Thymus (tissue), 11 donors: ENCODE data around the gene TSPAN9. TPM values are rescaled to one million over a fixed set of nuclear protein-coding genes. Genes with fewer than 3 reads are reported as not detected.
A peak's percentile ranks its signal among the peaks of the same experiment; 100 is the strongest.

Experiments
- DNase-seq, 9 donors: peaks; one replicate each; pipeline ENCODE4 v3.0.0-alpha.2; 2013; ENCODE audit warnings: low spot score in 9 of 9, low read depth in 6 of 9, missing footprints in 1 of 9
- H3K27ac ChIP-seq, 2 donors: one replicate each; pipeline ENCODE4 v1.5.1; 2013; ENCODE audit warnings: control low read depth in 1 of 2, low read depth in 1 of 2, low read length in 1 of 2, mild to moderate bottlenecking in 1 of 2, moderate library complexity in 1 of 2
- H3K27me3 ChIP-seq, 2 donors: one replicate each; pipeline ENCODE4 v1.5.1; 2013; ENCODE audit warnings: low read length in 1 of 2; ENCODE audit not compliant: control insufficient read depth in 2 of 2, insufficient read depth in 1 of 2
- H3K36me3 ChIP-seq, 2 donors: one replicate each; pipeline ENCODE4 v1.5.1; 2013; ENCODE audit warnings: low read length in 1 of 2, mild to moderate bottlenecking in 1 of 2, moderate library complexity in 1 of 2; ENCODE audit not compliant: control insufficient read depth in 2 of 2, insufficient read depth in 2 of 2
- H3K4me1 ChIP-seq, 2 donors: one replicate each; pipeline ENCODE4 v1.5.1; 2013; ENCODE audit warnings: low read length in 2 of 2; ENCODE audit not compliant: control insufficient read depth in 2 of 2, insufficient read depth in 2 of 2
- H3K4me3 ChIP-seq, 2 donors: one replicate each; pipeline ENCODE4 v1.5.1; 2013; ENCODE audit warnings: low read length in 2 of 2, control low read depth in 1 of 2, mild to moderate bottlenecking in 1 of 2
- H3K9me3 ChIP-seq, 2 donors: one replicate each; pipeline ENCODE4 v1.5.1; 2013; ENCODE audit warnings: low read length in 1 of 2, mild to moderate bottlenecking in 1 of 2; ENCODE audit not compliant: control insufficient read depth in 2 of 2, insufficient read depth in 1 of 2
- WGBS: extraction: QIAGEN DNeasy Blood & Tissue Kit; methylation state at CpG from one replicate; pipeline ENCODE4 v1.1.7; 2013; 5-methylcytosine and 5-hydroxymethylcytosine counted together
- polyA plus RNA-seq: library from polyadenylated mRNA; stranded (reverse); fragments of 200-250 nt; gene quantifications from one replicate; pipeline ENCODE4 v1.2.3, GENCODE V29; 2013
- total RNA-seq: library from RNA; stranded (reverse); fragments of 120-200 nt; gene quantifications from one replicate; pipeline ENCODE4 v1.2.4, GENCODE V29; 2013
- donor health status: healthy.

The TSPAN9 gene
- total and polyA plus RNA-seq, 2 donors: 4.9 to 10.2 TPM

DNA sequence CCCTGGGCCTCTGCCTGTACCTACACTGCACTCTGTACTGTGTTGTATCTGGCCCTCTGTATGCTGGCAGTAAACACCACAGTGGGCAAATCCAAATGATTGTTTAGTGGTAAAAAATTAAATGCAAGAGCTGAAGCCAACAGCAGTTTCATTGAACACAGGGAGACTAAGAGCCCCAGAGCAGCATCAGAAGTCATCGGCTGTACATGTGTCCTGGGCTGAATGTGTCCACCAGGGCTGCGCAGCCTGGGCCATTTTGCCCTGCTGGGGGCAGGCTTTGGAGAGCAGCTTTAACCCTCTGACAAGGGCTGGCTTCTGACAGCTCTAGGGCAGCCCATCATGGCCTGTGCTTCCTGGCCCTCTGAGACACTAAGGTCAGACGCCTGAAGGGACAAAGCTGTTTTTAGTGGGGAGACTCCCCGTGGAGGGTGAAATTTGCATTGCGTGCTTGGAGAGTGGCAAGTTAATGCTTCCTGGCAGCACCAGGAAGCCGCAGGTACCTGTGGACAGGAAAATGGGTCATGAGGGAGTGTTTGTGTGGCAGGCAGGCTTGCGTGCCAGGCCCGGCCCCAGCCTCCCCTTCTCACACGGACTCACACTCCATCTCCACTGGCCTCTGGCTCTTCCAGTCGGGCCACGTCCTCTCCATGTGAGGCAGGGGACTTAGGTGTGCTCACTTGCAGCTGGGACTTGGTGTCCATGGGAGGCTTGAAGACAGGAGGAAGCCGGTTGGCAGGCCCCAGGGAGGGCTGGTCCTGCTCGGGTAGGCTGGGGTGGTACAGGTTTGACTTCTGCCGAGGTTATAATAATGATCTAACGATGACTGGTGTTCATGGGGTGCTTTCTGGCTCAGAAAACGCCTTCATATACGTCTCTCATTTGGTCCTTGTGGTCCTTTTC is 150.1 kb downstream of the TSPAN9 start:
- DNase-seq: no peak
- Histone ChIP-seq H3K36me3 (no peaks in the 10 kb centered on the region), H3K27me3 (peaks cover 0 to 2% of the 10 kb centered on the region in 2 donors), H3K4me1 (peaks cover 0 to 33% of the 10 kb centered on the region in 2 donors), H3K27ac (no peak overlapping the region), H3K4me3 (no peak overlapping the region), H3K9me3 (peaks cover 0 to 9% of the 10 kb centered on the region in 2 donors)
- 94% methylated on average over 17 of the region's 17 CpGs for WGBS

DNA sequence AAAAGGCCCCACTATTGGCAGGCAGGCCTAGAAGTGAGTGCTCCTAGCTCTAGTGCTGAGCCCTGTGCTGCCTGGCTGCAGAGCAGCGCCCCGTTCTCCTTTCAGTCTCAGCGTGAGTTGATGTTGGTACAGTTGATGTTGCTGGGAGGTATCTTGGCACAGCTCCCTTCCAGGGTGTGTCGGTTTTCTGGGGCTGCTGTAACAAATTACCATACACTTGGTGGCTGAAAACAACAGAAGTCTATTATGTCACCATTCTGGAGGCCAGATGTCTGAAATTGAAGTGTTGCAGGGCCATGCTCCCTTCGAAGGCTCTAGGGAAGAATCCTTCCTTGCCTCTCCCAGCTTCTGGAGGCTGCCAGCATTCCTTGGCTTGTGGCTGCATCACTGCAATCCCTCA is 151.4 kb downstream of the TSPAN9 start:
- WGBS: 95% methylated on average over 5 of the region's 5 CpGs
- peaks cover 0 to 2% of the 10 kb centered on the region in 2 donors for H3K27me3 ChIP-seq
- H3K36me3 ChIP-seq: no peaks in the 10 kb centered on the region
- no peak overlapping the region for H3K27ac ChIP-seq
- peaks cover 0 to 9% of the 10 kb centered on the region in 2 donors for H3K9me3 ChIP-seq
- no peak for DNase-seq
- H3K4me1 ChIP-seq: peaks cover 0 to 33% of the 10 kb centered on the region in 2 donors
- H3K4me3 ChIP-seq: no peak overlapping the region

DNA sequence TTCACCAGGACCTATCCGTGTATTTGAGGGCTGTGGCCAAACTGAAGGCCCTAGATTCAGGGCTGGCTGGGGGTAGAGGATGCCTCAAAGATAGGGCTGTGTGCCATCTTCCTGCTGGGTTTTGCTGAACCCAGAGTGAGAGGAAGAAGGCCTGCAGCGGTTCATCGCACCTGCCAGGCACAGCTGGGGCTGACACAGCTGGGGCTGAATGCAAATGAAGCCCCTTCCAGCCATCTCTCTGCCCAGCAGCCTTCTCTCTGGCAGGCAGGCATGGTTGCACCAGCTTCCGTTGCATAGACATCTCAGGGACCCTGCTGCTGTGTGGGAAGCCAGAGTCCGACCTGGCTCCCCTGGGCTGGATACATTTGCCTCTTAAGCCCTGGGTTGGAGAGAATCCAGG is 152.4 kb downstream of the TSPAN9 start:
- Histone ChIP-seq H3K36me3 (no peaks in the 10 kb centered on the region), H3K4me1 (peaks cover 0 to 33% of the 10 kb centered on the region in 2 donors), H3K27ac (no peak overlapping the region), H3K9me3 (peaks cover 0 to 9% of the 10 kb centered on the region in 2 donors), H3K27me3 (peaks cover 0 to 2% of the 10 kb centered on the region in 2 donors), H3K4me3 (no peak overlapping the region)
- peak in 6 of 9 donors; percentile 25 to 66 (median 42) for DNase-seq
- 82% methylated on average over 5 of the region's 5 CpGs for WGBS

DNA sequence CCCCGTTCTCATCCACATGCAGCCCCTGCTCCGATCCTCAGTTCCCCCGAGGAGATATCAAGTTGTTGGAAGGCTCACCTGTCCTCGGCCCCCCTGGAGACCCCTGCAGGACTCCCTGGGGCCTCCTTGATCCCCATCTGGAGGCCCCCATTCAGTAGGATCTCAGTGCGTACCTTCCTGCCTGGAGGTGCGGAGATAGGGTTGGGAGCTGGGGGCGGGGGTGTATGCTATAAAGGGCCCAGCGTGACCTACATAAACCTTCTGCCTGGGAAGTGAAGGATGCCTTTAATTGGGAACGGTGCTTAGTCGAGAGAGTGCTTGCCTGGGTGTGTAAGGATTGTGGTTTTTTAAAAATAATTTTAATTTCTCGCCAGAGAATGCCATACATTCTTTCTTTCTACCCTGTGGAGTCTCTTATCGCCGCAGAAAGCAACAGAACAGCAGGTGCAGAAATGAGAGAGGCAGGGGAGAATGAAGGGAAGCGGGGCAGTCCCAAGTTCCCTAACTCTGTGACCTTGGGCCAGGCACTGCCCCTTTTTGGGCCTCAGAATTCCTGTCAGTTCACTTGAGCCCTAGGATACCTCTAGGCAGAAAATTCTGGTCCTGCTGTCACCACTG is 153.7 kb downstream of the TSPAN9 start:
- no peak for DNase-seq
- H3K9me3 ChIP-seq: peaks cover 0 to 9% of the 10 kb centered on the region in 2 donors
- no peak overlapping the region for H3K4me3 ChIP-seq
- 86% methylated on average over 14 of the region's 14 CpGs for WGBS
- no peak overlapping the region for H3K27ac ChIP-seq
- no peaks in the 10 kb centered on the region for H3K36me3 ChIP-seq
- no peaks in the 10 kb centered on the region for H3K27me3 ChIP-seq
- peaks cover 0 to 21% of the 10 kb centered on the region in 2 donors for H3K4me1 ChIP-seq

DNA sequence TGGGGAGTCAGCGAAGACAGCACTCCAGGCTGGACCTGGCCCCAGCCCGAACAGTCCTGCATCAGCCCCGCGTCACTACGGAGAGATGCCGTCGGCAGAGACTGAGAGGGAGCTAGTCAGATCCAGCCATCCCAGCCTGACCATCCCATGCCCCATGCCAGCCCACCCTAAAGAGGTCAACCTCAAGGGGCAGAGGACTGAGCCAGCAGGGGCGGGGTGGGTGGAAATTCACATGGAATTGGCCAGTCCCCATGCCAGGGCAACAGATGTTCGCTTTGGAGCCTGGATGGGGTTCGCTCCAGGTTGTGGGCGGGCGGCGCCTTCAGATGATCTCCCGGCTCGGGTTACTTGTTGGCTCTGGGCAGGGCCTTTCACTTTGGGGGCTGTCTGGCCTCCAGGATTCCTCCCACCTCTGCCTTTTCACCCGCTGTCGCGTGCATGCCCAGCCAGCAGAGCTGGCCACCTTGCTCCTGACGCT is 154.3 kb downstream of the TSPAN9 start:
- Histone ChIP-seq H3K9me3 (peaks cover 0 to 9% of the 10 kb centered on the region in 2 donors), H3K4me3 (no peak overlapping the region), H3K27ac (no peak overlapping the region), H3K27me3 (no peaks in the 10 kb centered on the region), H3K36me3 (no peaks in the 10 kb centered on the region), H3K4me1 (peaks cover 0 to 16% of the 10 kb centered on the region in 2 donors)
- WGBS: 86% methylated on average over 19 of the region's 19 CpGs
- DNase-seq: no peak

DNA sequence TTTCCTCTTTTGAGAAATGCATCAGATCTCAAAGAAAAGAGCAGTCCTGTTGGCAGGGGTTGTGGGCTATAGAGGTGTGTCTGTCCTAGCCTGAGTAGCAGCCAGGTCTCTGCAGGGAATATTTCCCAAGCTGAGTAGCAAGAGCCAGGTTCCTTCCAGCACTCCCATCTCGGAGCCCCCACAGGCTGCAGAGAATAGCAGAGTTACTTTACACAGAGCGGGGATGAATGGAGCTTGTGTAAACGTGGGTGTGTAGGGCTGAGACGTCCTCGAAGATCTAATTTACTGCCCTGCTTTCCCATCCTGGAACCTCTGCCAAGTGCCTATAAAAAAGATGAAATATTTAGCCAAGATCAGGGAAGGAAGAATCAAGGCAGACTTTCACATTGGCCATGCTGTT is 156.6 kb downstream of the TSPAN9 start:
- H3K36me3 ChIP-seq: no peaks in the 10 kb centered on the region
- WGBS: 76% methylated on average over 5 of the region's 5 CpGs
- H3K4me1 ChIP-seq: peaks cover 0 to 14% of the 10 kb centered on the region in 2 donors
- H3K9me3 ChIP-seq: peaks cover 0 to 4% of the 10 kb centered on the region in 2 donors
- H3K4me3 ChIP-seq: no peak overlapping the region
- no peaks in the 10 kb centered on the region for H3K27me3 ChIP-seq
- H3K27ac ChIP-seq: no peak overlapping the region
- no peak for DNase-seq

DNA sequence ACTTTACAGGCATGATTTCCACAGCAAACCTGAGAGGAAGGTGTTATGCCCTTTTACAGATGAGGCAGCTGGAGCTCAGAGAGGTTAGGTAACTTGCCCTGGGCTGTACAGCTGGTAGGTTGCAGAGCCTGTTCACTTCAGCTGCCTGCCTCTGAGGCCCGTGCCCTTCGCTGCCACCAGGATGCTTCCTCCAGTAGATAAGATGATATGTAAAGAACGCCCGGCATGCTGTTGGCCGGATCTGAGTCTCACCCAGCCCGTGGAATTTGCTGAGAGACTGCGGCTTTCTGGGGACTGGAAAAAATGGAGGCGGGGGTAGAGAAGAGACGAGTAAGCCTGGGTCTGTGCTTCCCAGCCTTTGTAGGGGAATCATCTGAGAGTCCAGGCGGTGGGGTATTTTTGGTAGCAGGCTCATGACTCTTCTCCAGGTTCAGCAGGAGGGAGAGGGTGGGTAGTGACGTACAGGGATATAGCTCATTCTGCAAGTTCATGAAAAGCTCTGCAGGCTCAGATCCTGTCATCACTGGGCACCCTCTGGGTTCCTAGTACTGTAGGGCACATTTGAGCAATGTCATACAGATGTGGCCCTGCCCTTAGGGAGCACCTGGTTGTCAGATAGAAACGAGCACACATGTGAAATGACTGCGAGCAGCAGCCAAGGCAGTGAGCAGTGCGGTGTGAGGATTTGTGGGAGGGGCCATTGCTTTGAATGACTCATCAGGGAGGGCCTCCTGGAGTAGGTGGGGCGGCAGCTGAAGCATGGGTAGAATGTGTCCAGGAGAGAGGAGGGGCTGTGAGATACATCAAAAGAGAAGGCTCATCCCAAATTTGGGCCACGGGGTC is 159.4 kb downstream of the TSPAN9 start:
- H3K4me1 ChIP-seq: no peaks in the 10 kb centered on the region
- no peaks in the 10 kb centered on the region for H3K9me3 ChIP-seq
- H3K27ac ChIP-seq: no peak overlapping the region
- WGBS: 82% methylated on average over 16 of the region's 16 CpGs
- H3K27me3 ChIP-seq: no peaks in the 10 kb centered on the region
- no peak overlapping the region for H3K4me3 ChIP-seq
- no peaks in the 10 kb centered on the region for H3K36me3 ChIP-seq
- peak in 1 of 9 donors; percentile 34 for DNase-seq

DNA sequence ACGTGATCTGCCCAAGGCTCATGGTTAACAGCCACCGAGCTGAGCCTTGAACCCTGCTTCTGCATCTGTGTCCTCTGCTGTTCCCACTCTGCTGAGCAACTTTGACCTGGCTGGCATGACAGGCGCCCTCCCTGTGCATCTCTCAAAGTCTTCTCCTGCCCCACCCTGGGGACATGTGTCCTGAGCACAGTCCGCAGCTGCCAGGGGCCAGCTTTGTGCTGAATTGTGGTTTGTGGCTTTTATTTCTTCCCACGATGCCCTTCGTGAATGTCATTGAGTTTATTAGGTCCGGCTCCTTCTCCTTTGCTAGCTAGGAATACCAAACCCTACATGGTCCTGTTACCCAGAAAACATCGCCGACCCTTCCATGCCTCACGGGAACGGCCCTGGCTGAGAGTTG is 161.0 kb downstream of the TSPAN9 start:
- Histone ChIP-seq H3K27me3 (no peaks in the 10 kb centered on the region), H3K36me3 (no peaks in the 10 kb centered on the region), H3K27ac (no peak overlapping the region), H3K4me3 (no peak overlapping the region), H3K9me3 (no peaks in the 10 kb centered on the region), H3K4me1 (no peaks in the 10 kb centered on the region)
- WGBS: 79% methylated on average over 11 of the region's 11 CpGs
- DNase-seq: no peak
